HepG2 (cell line): ENCODE data around the gene BSG. TPM values are rescaled to one million over a fixed set of nuclear protein-coding genes. Genes with fewer than 3 reads are reported as not detected.
A peak's percentile ranks its signal among the peaks of the same experiment; 100 is the strongest.

Source experiments
- CHCHD3 ChIP-seq: sonication (generic); formaldehyde crosslinking; IDR thresholded peaks from 2 replicates; pipeline ENCODE4 v1.8.0; 2022; ENCODE audit warnings: mild to moderate bottlenecking, missing genetic modification reagents, moderate library complexity
- HDAC1 ChIP-seq: sonication (generic); formaldehyde crosslinking; IDR thresholded peaks from 2 replicates; pipeline ENCODE4 v1.5.1; 2020; ENCODE audit warnings: mild to moderate bottlenecking, missing genetic modification reagents
- KDM2A ChIP-seq: sonication (generic); formaldehyde crosslinking; IDR thresholded peaks from 2 replicates; pipeline ENCODE4 v1.4.0; 2020; ENCODE audit warnings: low read depth, missing genetic modification reagents, borderline replicate concordance
- KDM4B ChIP-seq: sonication (generic); formaldehyde crosslinking; IDR thresholded peaks from 2 replicates; pipeline ENCODE4 v1.4.0; 2020; ENCODE audit warnings: missing genetic modification reagents
- POGZ ChIP-seq: sonication (generic); formaldehyde crosslinking; IDR thresholded peaks from 2 replicates; pipeline ENCODE4 v1.4.0; 2020; ENCODE audit warnings: mild to moderate bottlenecking, missing genetic modification reagents
- PTBP1 ChIP-seq: fragments of 200-400 bp; formaldehyde crosslinking; IDR thresholded peaks from 2 replicates; pipeline ENCODE4 v1.6.1; 2018; ENCODE audit warnings: low read length, low read depth; ENCODE audit not compliant: poor library complexity, severe bottlenecking
- RAD21 ChIP-seq: fragments of 450-650 bp; formaldehyde crosslinking; IDR thresholded peaks from 2 replicates; pipeline ENCODE4 v1.5.0; 2020; ENCODE audit warnings: mild to moderate bottlenecking
- RFX3 ChIP-seq: IDR thresholded peaks from 2 replicates; pipeline ENCODE4 v1.6.1; 2016; ENCODE audit warnings: missing biosample characterization, missing genetic modification reagents
- SIN3A ChIP-seq: IDR thresholded peaks from 2 replicates; pipeline ENCODE4 v1.6.1; 2011; ENCODE audit warnings: low read depth, mild to moderate bottlenecking, control low read depth, low read length, borderline replicate concordance
- SPEN ChIP-seq: sonication (generic); formaldehyde crosslinking; IDR thresholded peaks from 2 replicates; pipeline ENCODE4 v1.5.1; 2020; ENCODE audit warnings: low read depth, mild to moderate bottlenecking, missing genetic modification reagents
- YY1 ChIP-seq: IDR thresholded peaks from 2 replicates; pipeline ENCODE4 v1.6.1; 2011; ENCODE audit warnings: low read length, low read depth, moderate library complexity, mild to moderate bottlenecking; ENCODE audit not compliant: insufficient read depth, insufficient replicate concordance
- ZBTB42 ChIP-seq: sonication (generic); formaldehyde crosslinking; IDR thresholded peaks from 2 replicates; pipeline ENCODE4 v1.5.0; 2020; ENCODE audit warnings: mild to moderate bottlenecking, missing genetic modification reagents
- ZNF121 ChIP-seq: sonication (generic); formaldehyde crosslinking; IDR thresholded peaks from 2 replicates; pipeline ENCODE4 v1.5.0; 2020; ENCODE audit warnings: mild to moderate bottlenecking, missing genetic modification reagents
- ZNF17 ChIP-seq: sonication (generic); formaldehyde crosslinking; IDR thresholded peaks from 2 replicates; pipeline ENCODE4 v1.5.0; 2020; ENCODE audit warnings: mild to moderate bottlenecking, missing genetic modification reagents
- ZNF225 ChIP-seq: sonication (generic); formaldehyde crosslinking; IDR thresholded peaks from 2 replicates; pipeline ENCODE4 v1.4.0; 2020; ENCODE audit warnings: mild to moderate bottlenecking, missing genetic modification reagents
- ZNF235 ChIP-seq: sonication (generic); formaldehyde crosslinking; IDR thresholded peaks from 2 replicates; pipeline ENCODE4 v1.8.1; 2023; ENCODE audit warnings: mild to moderate bottlenecking, missing genetic modification reagents, borderline replicate concordance
- ZNF3 ChIP-seq: IDR thresholded peaks from 2 replicates; pipeline ENCODE4 v1.7.0; 2017; ENCODE audit warnings: inconsistent platforms
- ZNF546 ChIP-seq: sonication (generic); formaldehyde crosslinking; conservative IDR thresholded peaks from 2 replicates; pipeline ENCODE4 v1.8.1; 2023; ENCODE audit warnings: mild to moderate bottlenecking, missing genetic modification reagents
- ZNF577 ChIP-seq: sonication (generic); formaldehyde crosslinking; IDR thresholded peaks from 2 replicates; pipeline ENCODE4 v1.4.0; 2020; ENCODE audit warnings: mild to moderate bottlenecking, low read depth, missing genetic modification reagents, borderline replicate concordance
- ZNF7 ChIP-seq: IDR thresholded peaks from 2 replicates; pipeline ENCODE4 v1.6.1; 2016; ENCODE audit warnings: missing biosample characterization, missing genetic modification reagents
- ZNF883 ChIP-seq: sonication (generic); formaldehyde crosslinking; IDR thresholded peaks from 2 replicates; pipeline ENCODE4 v1.5.1; 2020; ENCODE audit warnings: mild to moderate bottlenecking, missing genetic modification reagents; ENCODE audit errors: not compliant biosample characterization
- ZSCAN29 ChIP-seq: sonication (generic); formaldehyde crosslinking; conservative IDR thresholded peaks from 2 replicates; pipeline ENCODE4 v1.4.0; 2020; ENCODE audit warnings: mild to moderate bottlenecking, missing genetic modification reagents
- polyA plus RNA-seq, 8 experiments: library from polyadenylated mRNA; depleted of rRNA in 3 of 8; stranded (reverse) in 7 of 8; unstranded in 1 of 8; fragments of >200 nt; fragmentation: Illumina TruSeq in 4 of 8; extraction: Trizol in 4 of 8; gene quantifications; 2 replicates each; pipeline versions ENCODE4 v1.2.1 to v1.2.3, GENCODE V29; 2011 to 2016; ENCODE audit warnings: low read depth in 4 of 8, missing spikeins in 1 of 8, mixed read lengths in 1 of 8; ENCODE audit not compliant: insufficient read depth in 1 of 8
- total RNA-seq, 5 experiments: library from RNA; depleted of rRNA; stranded (reverse); fragments of >200 nt; fragmentation: Illumina TruSeq; extraction: Trizol; gene quantifications; 2 replicates each; pipeline ENCODE4 v1.2.3, GENCODE V29; 2016; ENCODE audit warnings: low read depth in 1 of 5
- TF ChIP-seq, protein P1 (sequence below): IDR thresholded peaks from 2 replicates; pipeline ENCODE4 v1.6.1; 2016; ENCODE audit warnings: missing compliant biosample characterization, missing genetic modification reagents, borderline replicate concordance
- TF ChIP-seq, protein P2 (sequence below): sonication (generic); formaldehyde crosslinking; IDR thresholded peaks from 2 replicates; pipeline ENCODE4 v1.5.0; 2020; ENCODE audit warnings: mild to moderate bottlenecking, missing genetic modification reagents, borderline replicate concordance
- TF ChIP-seq, protein P3 (sequence below): sonication (generic); formaldehyde crosslinking; IDR thresholded peaks from 2 replicates; pipeline ENCODE4 v1.4.0; 2020; ENCODE audit warnings: low read depth, mild to moderate bottlenecking, missing genetic modification reagents

BSG gene
- total and polyA plus RNA-seq, 2 of the 13 experiments (the other 11 are each of a cell fraction or from before 2014, with no cell fraction given): 309 to 754 TPM

DNA sequence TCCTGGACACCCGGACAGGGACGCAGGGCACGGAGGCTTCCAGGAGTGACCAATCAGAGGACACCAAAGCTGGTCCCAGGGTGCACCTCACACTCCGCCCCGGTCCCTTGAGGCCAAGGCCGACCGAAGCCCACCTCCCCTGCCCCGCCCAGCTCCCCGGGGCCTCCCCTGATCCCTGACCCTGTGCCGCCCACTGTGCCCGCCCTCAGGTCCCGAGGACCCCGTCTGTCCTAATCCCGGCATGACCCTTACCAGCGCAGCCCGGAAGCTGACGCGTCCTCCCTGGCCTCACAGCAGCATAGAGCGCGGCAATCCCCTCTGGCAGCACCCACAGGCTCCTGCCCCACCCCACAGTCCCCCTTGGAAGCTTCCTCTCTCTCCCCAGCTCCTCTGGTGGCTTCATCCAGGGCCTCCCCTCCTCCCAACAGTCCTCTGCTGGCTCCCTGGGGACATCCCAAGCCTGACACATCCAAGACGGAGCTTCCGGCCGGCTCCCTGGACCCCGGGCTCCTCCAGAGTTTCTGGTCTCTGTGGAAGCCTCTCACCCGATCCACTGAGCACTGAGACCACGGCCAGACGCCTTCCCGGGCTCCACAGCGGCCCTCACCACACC is 48.2 kb upstream of the BSG start (continued):
- TF ChIP-seq KDM2A (CRISPR knock-in tag) (peak; percentile 60; the same call in 1 of the 2 replicates), ZNF235 (0 out of 2 replicates have a peak, but pooled peaks have one; percentile 56), ZSCAN29 (0 out of 2 replicates have a peak, but pooled peaks have one; percentile 42), YY1 (peak; percentile 48), ZNF225 (CRISPR knock-in tag) (peak; percentile 74; the same call in 1 of the 2 replicates), CHCHD3 (no peak), RAD21 (CRISPR knock-in tag) (no peak), ZNF577 (CRISPR knock-in tag) (no peak), ZBTB42 (CRISPR knock-in tag) (no peak), ZNF7 (no peak), ZNF546 (CRISPR knock-in tag) (no peak), KDM4B (CRISPR knock-in tag) (no peak), POGZ (CRISPR knock-in tag) (peak; percentile 83), ZNF121 (CRISPR knock-in tag) (no peak), HDAC1 (CRISPR knock-in tag) (peak; percentile 89), SIN3A (no peak), ZNF3 (no peak), ZNF17 (CRISPR knock-in tag) (no peak), RFX3 (no peak), SPEN (CRISPR knock-in tag) (peak; percentile 87), PTBP1 (no peak), ZNF883 (no peak)
- TF ChIP-seq, protein P1, sequence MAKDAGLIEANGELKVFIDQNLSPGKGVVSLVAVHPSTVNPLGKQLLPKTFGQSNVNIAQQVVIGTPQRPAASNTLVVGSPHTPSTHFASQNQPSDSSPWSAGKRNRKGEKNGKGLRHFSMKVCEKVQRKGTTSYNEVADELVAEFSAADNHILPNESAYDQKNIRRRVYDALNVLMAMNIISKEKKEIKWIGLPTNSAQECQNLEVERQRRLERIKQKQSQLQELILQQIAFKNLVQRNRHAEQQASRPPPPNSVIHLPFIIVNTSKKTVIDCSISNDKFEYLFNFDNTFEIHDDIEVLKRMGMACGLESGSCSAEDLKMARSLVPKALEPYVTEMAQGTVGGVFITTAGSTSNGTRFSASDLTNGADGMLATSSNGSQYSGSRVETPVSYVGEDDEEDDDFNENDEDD (CRISPR knock-in tag): peak; percentile 62; the same call in 1 of the 2 replicates
- TF ChIP-seq, protein P2, sequence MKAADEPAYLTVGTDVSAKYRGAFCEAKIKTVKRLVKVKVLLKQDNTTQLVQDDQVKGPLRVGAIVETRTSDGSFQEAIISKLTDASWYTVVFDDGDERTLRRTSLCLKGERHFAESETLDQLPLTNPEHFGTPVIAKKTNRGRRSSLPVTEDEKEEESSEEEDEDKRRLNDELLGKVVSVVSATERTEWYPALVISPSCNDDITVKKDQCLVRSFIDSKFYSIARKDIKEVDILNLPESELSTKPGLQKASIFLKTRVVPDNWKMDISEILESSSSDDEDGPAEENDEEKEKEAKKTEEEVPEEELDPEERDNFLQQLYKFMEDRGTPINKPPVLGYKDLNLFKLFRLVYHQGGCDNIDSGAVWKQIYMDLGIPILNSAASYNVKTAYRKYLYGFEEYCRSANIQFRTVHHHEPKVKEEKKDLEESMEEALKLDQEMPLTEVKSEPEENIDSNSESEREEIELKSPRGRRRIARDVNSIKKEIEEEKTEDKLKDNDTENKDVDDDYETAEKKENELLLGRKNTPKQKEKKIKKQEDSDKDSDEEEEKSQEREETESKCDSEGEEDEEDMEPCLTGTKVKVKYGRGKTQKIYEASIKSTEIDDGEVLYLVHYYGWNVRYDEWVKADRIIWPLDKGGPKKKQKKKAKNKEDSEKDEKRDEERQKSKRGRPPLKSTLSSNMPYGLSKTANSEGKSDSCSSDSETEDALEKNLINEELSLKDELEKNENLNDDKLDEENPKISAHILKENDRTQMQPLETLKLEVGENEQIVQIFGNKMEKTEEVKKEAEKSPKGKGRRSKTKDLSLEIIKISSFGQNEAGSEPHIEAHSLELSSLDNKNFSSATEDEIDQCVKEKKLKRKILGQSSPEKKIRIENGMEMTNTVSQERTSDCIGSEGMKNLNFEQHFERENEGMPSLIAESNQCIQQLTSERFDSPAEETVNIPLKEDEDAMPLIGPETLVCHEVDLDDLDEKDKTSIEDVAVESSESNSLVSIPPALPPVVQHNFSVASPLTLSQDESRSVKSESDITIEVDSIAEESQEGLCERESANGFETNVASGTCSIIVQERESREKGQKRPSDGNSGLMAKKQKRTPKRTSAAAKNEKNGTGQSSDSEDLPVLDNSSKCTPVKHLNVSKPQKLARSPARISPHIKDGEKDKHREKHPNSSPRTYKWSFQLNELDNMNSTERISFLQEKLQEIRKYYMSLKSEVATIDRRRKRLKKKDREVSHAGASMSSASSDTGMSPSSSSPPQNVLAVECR: peak; percentile 84; the same call in 1 of the 2 replicates
- TF ChIP-seq, protein P3, sequence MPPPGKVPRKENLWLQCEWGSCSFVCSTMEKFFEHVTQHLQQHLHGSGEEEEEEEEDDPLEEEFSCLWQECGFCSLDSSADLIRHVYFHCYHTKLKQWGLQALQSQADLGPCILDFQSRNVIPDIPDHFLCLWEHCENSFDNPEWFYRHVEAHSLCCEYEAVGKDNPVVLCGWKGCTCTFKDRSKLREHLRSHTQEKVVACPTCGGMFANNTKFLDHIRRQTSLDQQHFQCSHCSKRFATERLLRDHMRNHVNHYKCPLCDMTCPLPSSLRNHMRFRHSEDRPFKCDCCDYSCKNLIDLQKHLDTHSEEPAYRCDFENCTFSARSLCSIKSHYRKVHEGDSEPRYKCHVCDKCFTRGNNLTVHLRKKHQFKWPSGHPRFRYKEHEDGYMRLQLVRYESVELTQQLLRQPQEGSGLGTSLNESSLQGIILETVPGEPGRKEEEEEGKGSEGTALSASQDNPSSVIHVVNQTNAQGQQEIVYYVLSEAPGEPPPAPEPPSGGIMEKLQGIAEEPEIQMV (CRISPR knock-in tag): peak; percentile 69; the same call in 1 of the 2 replicates
